ENCODE data around the gene GNAT3. TPM values are rescaled to one million over a fixed set of nuclear protein-coding genes. Genes with fewer than 3 reads are reported as not detected.

The GNAT3 gene
- polyA plus RNA-seq, 4 donors, result 0.49 to 3.8 (median 1.2) TPM

DNA sequence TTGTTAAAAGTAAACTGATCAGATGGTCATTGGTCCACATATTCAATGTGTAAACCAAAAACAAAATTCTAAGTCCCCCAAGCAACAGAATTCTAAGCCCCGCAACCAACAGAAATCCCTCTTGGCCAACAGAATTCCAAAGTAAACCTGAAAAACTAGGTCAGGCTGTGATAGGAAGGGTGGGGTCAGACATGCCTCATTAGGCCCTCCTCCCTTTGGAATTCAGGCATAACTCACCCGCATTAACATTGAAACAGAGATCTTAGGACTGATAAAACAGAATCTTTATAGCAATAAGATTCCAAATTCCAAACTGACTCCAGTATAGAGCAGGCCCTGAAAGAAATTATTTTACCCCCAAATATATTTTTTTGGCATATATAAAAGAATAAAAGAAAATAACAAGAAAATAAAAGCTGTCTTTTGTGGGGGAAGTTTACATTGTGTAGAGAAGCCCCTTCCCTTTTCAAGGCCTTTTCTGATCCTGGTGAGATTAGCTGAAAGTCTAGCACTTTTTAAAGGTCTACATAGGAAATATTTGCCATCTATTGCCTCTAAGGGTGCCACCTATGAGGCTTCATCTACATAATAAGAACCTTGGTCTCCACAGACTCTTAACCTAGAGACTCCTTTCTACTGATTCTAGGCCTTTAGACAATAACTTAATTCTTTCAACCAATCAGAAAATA, 30.5 kb downstream of the GNAT3 start:
- Histone ChIP-seq H3K9me3 (ENCODE audit: control insufficient read depth in 2 of 2, insufficient read depth in 1 of 2, low read depth in 1 of 2, low read length in 1 of 2) (no peaks in the 10 kb centered on the region), H3K27ac (ENCODE audit: low read depth in 1 of 3, low read length in 2 of 3) (no peak overlapping the region), H3K4me3 (ENCODE audit: low read depth in 1 of 3, low read length in 3 of 3) (no peak overlapping the region), H3K36me3 (ENCODE audit: control insufficient read depth in 3 of 3, insufficient read depth in 2 of 3, low read depth in 1 of 3, low read length in 3 of 3) (no peaks in the 10 kb centered on the region), H3K4me1 (ENCODE audit: control insufficient read depth in 3 of 3, insufficient read depth in 2 of 3, low read depth in 1 of 3, low read length in 2 of 3) (peaks cover 0 to 3% (median 0%) of the 10 kb centered on the region in 3 donors), H3K27me3 (ENCODE audit: control insufficient read depth in 3 of 3, insufficient read depth in 3 of 3, low read length in 3 of 3) (no peaks in the 10 kb centered on the region)
- no peak for FAIRE-seq
- 56 to 72% (median 56%) methylated on average over 2 of the region's 2 CpGs for WGBS, 3 donors
- DNase-seq, result peak; percentile 30 to 55

DNA sequence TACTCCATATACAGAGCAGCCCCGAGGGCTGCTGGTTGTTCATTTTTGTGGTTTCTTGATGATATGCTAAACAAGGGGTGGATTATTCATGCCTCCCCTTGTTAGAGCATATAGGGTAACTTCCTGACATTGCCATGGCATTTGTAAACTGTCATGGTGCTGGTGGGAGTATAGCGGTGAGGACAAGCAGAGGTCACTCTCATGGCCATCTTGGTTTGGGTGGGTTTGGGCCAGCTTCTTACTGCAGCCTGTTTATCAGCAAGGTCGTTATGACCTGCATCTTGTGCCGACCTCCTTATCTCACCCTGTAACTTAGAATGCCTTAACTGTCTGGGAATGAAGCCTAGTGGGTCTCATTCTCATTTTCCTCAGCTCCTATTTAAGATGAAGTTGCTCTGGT, 31.3 kb downstream of the GNAT3 start:
- H3K27ac ChIP-seq (ENCODE audit: low read depth in 1 of 3, low read length in 2 of 3), result no peak overlapping the region
- no peak for FAIRE-seq
- 58 to 67% (median 67%) methylated on average over 4 of the region's 4 CpGs for WGBS, 3 donors

DNA sequence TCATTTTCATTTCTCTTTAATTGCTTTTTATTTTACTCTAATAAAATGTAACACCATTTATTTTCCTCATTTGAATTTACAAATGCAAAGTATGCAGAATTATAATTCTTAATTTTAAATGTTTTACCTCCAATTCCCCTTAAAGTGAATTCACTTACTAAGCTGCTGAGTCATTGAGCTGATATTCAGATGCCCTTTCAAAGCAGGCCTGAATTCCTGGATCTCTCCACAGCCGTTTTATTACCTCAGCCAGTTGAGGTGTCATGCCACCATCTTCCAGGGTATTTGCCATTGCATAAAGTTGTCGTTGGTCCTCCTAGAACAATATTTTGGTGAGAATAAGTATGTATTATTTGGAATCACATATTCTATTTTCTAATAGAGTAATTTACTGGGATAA, 33.2 kb downstream of the GNAT3 start:
- no peak for DNase-seq
- H3K27me3 ChIP-seq (ENCODE audit: control insufficient read depth in 3 of 3, insufficient read depth in 3 of 3, low read length in 3 of 3), result no peaks in the 10 kb centered on the region
- H3K4me3 ChIP-seq (ENCODE audit: low read depth in 1 of 3, low read length in 3 of 3), result no peak overlapping the region
- no peaks in the 10 kb centered on the region for H3K9me3 ChIP-seq (ENCODE audit: control insufficient read depth in 2 of 2, insufficient read depth in 1 of 2, low read depth in 1 of 2, low read length in 1 of 2)
- H3K36me3 ChIP-seq (ENCODE audit: control insufficient read depth in 3 of 3, insufficient read depth in 2 of 3, low read depth in 1 of 3, low read length in 3 of 3), result no peaks in the 10 kb centered on the region
- peaks cover 0 to 3% (median 2%) of the 10 kb centered on the region in 3 donors for H3K4me1 ChIP-seq (ENCODE audit: control insufficient read depth in 3 of 3, insufficient read depth in 2 of 3, low read depth in 1 of 3, low read length in 2 of 3)
- no peak overlapping the region for H3K27ac ChIP-seq (ENCODE audit: low read depth in 1 of 3, low read length in 2 of 3)
- WGBS, 3 donors, result 79 to 87% (median 82%) methylated on average over 2 of the region's 2 CpGs
- no peak for FAIRE-seq

More for the DNA sequence above, 31.3 kb downstream of the GNAT3 start:
- H3K9me3 ChIP-seq (ENCODE audit: control insufficient read depth in 2 of 2, insufficient read depth in 1 of 2, low read depth in 1 of 2, low read length in 1 of 2), result no peaks in the 10 kb centered on the region
- H3K36me3 ChIP-seq (ENCODE audit: control insufficient read depth in 3 of 3, insufficient read depth in 2 of 3, low read depth in 1 of 3, low read length in 3 of 3), result no peaks in the 10 kb centered on the region
- no peaks in the 10 kb centered on the region for H3K27me3 ChIP-seq (ENCODE audit: control insufficient read depth in 3 of 3, insufficient read depth in 3 of 3, low read length in 3 of 3)
- no peak for DNase-seq
- no peak overlapping the region for H3K4me3 ChIP-seq (ENCODE audit: low read depth in 1 of 3, low read length in 3 of 3)
- H3K4me1 ChIP-seq (ENCODE audit: control insufficient read depth in 3 of 3, insufficient read depth in 2 of 3, low read depth in 1 of 3, low read length in 2 of 3), result peaks cover 0 to 3% (median 0%) of the 10 kb centered on the region in 3 donors

- H3K4me3 ChIP-seq (ENCODE audit: low read depth in 1 of 3, low read length in 3 of 3), result no peak overlapping the region
- H3K36me3 ChIP-seq (ENCODE audit: control insufficient read depth in 3 of 3, insufficient read depth in 2 of 3, low read depth in 1 of 3, low read length in 3 of 3), result no peaks in the 10 kb centered on the region
- DNase-seq (no peak), FAIRE-seq (no peak)
- no peaks in the 10 kb centered on the region for H3K9me3 ChIP-seq (ENCODE audit: control insufficient read depth in 2 of 2, insufficient read depth in 1 of 2, low read depth in 1 of 2, low read length in 1 of 2)
- no peak overlapping the region for H3K27ac ChIP-seq (ENCODE audit: low read depth in 1 of 3, low read length in 2 of 3)
- WGBS, 3 donors, result 89 to 97% (median 97%) methylated on average over 1 of the region's 1 CpG
- no peaks in the 10 kb centered on the region for H3K27me3 ChIP-seq (ENCODE audit: control insufficient read depth in 3 of 3, insufficient read depth in 3 of 3, low read length in 3 of 3)
- H3K4me1 ChIP-seq (ENCODE audit: control insufficient read depth in 3 of 3, insufficient read depth in 2 of 3, low read depth in 1 of 3, low read length in 2 of 3), result peaks cover 4 to 8% (median 6%) of the 10 kb centered on the region in 3 donors
Measured at GRCh38 chr7:80476035-80476434, 35.8 kb downstream of the GNAT3 start.

GRCh38 chr7:80475383-80475782, 36.5 kb downstream of the GNAT3 start:
- no peak for DNase-seq
- no peak for FAIRE-seq
- 77 to 91% (median 85%) methylated on average over 3 of the region's 3 CpGs for WGBS, 3 donors
- no peak overlapping the region for H3K4me3 ChIP-seq (ENCODE audit: low read depth in 1 of 3, low read length in 3 of 3)
- H3K9me3 ChIP-seq (ENCODE audit: control insufficient read depth in 2 of 2, insufficient read depth in 1 of 2, low read depth in 1 of 2, low read length in 1 of 2), result no peaks in the 10 kb centered on the region
- no peaks in the 10 kb centered on the region for H3K27me3 ChIP-seq (ENCODE audit: control insufficient read depth in 3 of 3, insufficient read depth in 3 of 3, low read length in 3 of 3)
- H3K27ac ChIP-seq (ENCODE audit: low read depth in 1 of 3, low read length in 2 of 3), result no peak overlapping the region
- H3K36me3 ChIP-seq (ENCODE audit: control insufficient read depth in 3 of 3, insufficient read depth in 2 of 3, low read depth in 1 of 3, low read length in 3 of 3), result no peaks in the 10 kb centered on the region
- peaks cover 4 to 8% (median 6%) of the 10 kb centered on the region in 3 donors for H3K4me1 ChIP-seq (ENCODE audit: control insufficient read depth in 3 of 3, insufficient read depth in 2 of 3, low read depth in 1 of 3, low read length in 2 of 3)

DNA sequence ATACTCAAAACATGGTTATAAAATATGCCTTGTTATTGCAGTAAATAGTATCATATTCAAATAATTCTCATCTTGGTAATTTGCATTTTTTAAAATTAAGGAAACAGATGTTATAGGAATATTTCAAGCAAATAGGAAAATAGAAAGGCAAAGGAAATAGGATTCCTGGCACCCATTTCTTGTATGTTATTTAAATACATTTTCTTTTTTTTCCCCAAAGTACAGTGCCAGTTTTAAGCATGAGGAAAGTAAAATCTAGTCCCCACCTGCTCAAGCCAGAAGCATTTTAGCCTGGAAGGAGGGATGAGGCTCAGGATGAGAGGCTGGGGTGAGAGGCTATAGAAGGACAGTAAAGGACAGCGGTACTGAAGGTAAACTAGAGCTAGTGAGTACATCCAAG, 38.1 kb downstream of the GNAT3 start:
- DNase-seq (no peak), FAIRE-seq (no peak)
- Histone ChIP-seq H3K27me3 (ENCODE audit: control insufficient read depth in 3 of 3, insufficient read depth in 3 of 3, low read length in 3 of 3) (no peaks in the 10 kb centered on the region), H3K27ac (ENCODE audit: low read depth in 1 of 3, low read length in 2 of 3) (peak overlapping the region in 1 of 3 donors; percentile 82), H3K9me3 (ENCODE audit: control insufficient read depth in 2 of 2, insufficient read depth in 1 of 2, low read depth in 1 of 2, low read length in 1 of 2) (no peaks in the 10 kb centered on the region), H3K36me3 (ENCODE audit: control insufficient read depth in 3 of 3, insufficient read depth in 2 of 3, low read depth in 1 of 3, low read length in 3 of 3) (no peaks in the 10 kb centered on the region), H3K4me1 (ENCODE audit: control insufficient read depth in 3 of 3, insufficient read depth in 2 of 3, low read depth in 1 of 3, low read length in 2 of 3) (peaks cover 4 to 8% (median 6%) of the 10 kb centered on the region in 3 donors), H3K4me3 (ENCODE audit: low read depth in 1 of 3, low read length in 3 of 3) (no peak overlapping the region)
- 93 to 97% (median 96%) methylated on average over 1 of the region's 1 CpG for WGBS, 3 donors

DNA sequence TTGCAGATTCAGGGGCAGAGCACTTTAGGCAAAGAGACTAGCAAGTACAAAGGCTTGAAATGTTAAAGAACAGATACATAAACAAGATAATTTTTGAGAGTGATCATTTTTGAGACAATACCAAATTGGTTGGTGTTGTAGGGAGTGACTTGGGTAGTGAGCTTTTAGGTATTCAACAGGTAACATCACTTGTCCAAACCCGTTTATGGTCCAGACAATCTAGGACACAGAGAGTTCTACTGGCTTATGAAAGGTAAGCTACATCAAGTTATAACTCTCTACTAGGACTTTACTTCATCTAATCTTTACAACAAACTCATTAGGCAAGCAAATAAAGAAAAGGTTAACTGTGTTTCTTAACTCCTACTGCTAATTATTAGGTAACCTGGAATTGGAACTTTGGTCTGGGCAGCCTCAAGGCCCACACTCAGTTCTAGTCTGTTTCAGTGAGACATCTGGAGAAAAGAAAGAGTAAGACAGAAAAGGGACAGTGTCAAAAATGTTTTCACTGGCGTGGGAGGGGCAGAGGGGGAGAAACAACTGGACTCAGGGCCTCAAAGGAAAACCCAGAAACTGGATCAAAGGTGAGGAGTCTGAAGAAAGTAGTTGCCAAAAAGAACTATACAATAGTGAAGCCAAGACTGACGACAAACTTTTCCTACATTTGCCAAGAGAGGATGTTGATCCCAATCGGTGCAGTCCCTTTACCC, 39.2 kb downstream of the GNAT3 start:
- no peaks in the 10 kb centered on the region for H3K36me3 ChIP-seq (ENCODE audit: control insufficient read depth in 3 of 3, insufficient read depth in 2 of 3, low read depth in 1 of 3, low read length in 3 of 3)
- no peaks in the 10 kb centered on the region for H3K27me3 ChIP-seq (ENCODE audit: control insufficient read depth in 3 of 3, insufficient read depth in 3 of 3, low read length in 3 of 3)
- no peaks in the 10 kb centered on the region for H3K9me3 ChIP-seq (ENCODE audit: control insufficient read depth in 2 of 2, insufficient read depth in 1 of 2, low read depth in 1 of 2, low read length in 1 of 2)
- peak overlapping the region; percentile 66 to 92 (median 82) for H3K27ac ChIP-seq (ENCODE audit: low read depth in 1 of 3, low read length in 2 of 3)
- DNase-seq, result peak; percentile 80 to 88
- 10 to 42% (median 33%) methylated on average over 4 of the region's 4 CpGs for WGBS, 3 donors
- no peak overlapping the region for H3K4me3 ChIP-seq (ENCODE audit: low read depth in 1 of 3, low read length in 3 of 3)
- H3K4me1 ChIP-seq (ENCODE audit: control insufficient read depth in 3 of 3, insufficient read depth in 2 of 3, low read depth in 1 of 3, low read length in 2 of 3), result peaks cover 4 to 8% (median 6%) of the 10 kb centered on the region in 3 donors
- peak; percentile 65 for FAIRE-seq

DNA sequence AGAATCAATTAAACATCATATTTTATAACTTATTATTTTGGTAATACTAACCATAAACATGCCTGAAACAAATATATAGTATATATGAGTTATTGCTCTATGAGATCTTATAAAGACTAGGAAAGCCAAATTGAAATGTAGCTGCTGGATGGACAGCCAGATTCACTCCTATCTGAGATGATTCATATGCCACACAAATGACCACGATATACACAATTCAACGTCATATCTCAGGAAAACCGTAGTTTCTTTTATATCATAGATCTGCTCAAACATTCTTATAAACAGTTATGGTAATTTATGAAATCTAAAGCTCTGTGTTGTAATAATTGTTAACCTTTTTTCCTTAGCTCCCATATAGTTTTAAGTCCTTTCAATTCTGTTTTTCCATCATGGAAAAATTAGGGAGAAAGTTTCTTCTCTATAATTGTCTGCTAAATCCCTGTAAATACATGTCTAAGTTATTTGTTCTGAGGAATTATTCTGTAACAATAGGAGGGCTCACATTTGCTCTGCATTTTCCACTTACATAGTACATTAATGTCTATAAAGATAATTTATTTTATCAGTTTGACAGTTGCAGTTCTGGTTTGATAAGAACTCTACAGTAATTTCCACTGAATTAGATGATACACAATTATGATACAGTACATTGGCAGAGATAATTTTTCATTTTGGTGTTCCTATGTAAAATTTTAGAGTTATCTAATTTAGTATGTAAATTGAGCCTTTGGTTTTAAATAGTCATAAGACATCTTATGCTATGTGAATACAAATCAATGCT, 42.7 kb downstream of the GNAT3 start:
- Histone ChIP-seq H3K27me3 (ENCODE audit: control insufficient read depth in 3 of 3, insufficient read depth in 3 of 3, low read length in 3 of 3) (no peaks in the 10 kb centered on the region), H3K4me3 (ENCODE audit: low read depth in 1 of 3, low read length in 3 of 3) (no peak overlapping the region), H3K4me1 (ENCODE audit: control insufficient read depth in 3 of 3, insufficient read depth in 2 of 3, low read depth in 1 of 3, low read length in 2 of 3) (peaks cover 4 to 20% (median 8%) of the 10 kb centered on the region in 3 donors), H3K36me3 (ENCODE audit: control insufficient read depth in 3 of 3, insufficient read depth in 2 of 3, low read depth in 1 of 3, low read length in 3 of 3) (no peaks in the 10 kb centered on the region), H3K27ac (ENCODE audit: low read depth in 1 of 3, low read length in 2 of 3) (no peak overlapping the region), H3K9me3 (ENCODE audit: control insufficient read depth in 2 of 2, insufficient read depth in 1 of 2, low read depth in 1 of 2, low read length in 1 of 2) (no peaks in the 10 kb centered on the region)
- peak; percentile 33 for FAIRE-seq
- no peak for DNase-seq
- WGBS, 3 donors, result 47 to 61% (median 60%) methylated on average over 3 of the region's 3 CpGs
